Keratinocyte (primary cell): Measurements from ENCODE around the gene UGT2A3. TPM values are rescaled to one million over a fixed set of nuclear protein-coding genes. Genes with fewer than 3 reads are reported as not detected.

Experiments
- DNase-seq: peaks from one replicate; pipeline ENCODE4 v3.0.0-alpha.2; 2011; ENCODE audit warnings: low read depth, missing footprints, low spot score
- FAIRE-seq: peaks from 2 replicates; lab custom pipeline; 2011; peaks lifted over from hg19 to GRCh38; lab: Jason Lieb, UNC
- H2AFZ ChIP-seq: 2 replicates; pipeline ENCODE4 v1.6.0; 2012; ENCODE audit warnings: low read length, control low read depth, inconsistent platforms; ENCODE audit not compliant: control insufficient read depth
- H3K27ac ChIP-seq: 2 replicates; pipeline ENCODE4 v1.5.1; 2011; ENCODE audit warnings: low read length; ENCODE audit not compliant: control insufficient read depth, insufficient read depth
- H3K27me3 ChIP-seq: 3 replicates; pipeline ENCODE4 v1.6.0; 2011; ENCODE audit warnings: low read length; ENCODE audit not compliant: control insufficient read depth, insufficient read depth; ENCODE audit errors: extremely low read depth
- H3K36me3 ChIP-seq, 2 experiments: 2 replicates in 1 of 2; 3 replicates in 1 of 2; pipeline ENCODE4 v1.5.1; 2011; ENCODE audit warnings: low read length in 2 of 2, mild to moderate bottlenecking in 1 of 2; ENCODE audit not compliant: control insufficient read depth in 2 of 2, insufficient read depth in 2 of 2; ENCODE audit errors: extremely low read depth in 1 of 2
- H3K4me1 ChIP-seq: 3 replicates; pipeline ENCODE4 v1.5.1; 2011; ENCODE audit warnings: low read length; ENCODE audit not compliant: control insufficient read depth, insufficient read depth; ENCODE audit errors: extremely low read depth
- H3K4me2 ChIP-seq: 3 replicates; pipeline ENCODE4 v1.6.0; 2011; ENCODE audit warnings: low read depth, low read length; ENCODE audit not compliant: control insufficient read depth, insufficient read depth; ENCODE audit errors: extremely low read depth
- H3K4me3 ChIP-seq, 3 experiments: fragments of 200-600 bp in 1 of 3; sonication (generic) in 1 of 3; 2 replicates in 2 of 3; 3 replicates in 1 of 3; pipeline ENCODE4 v1.5.1; 2011 to 2016; ENCODE audit warnings: low read length in 3 of 3, mild to moderate bottlenecking in 3 of 3, control low read depth in 2 of 3, inconsistent platforms in 1 of 3, low read depth in 1 of 3, mixed read lengths in 1 of 3, mixed run types in 1 of 3, moderate library complexity in 1 of 3; ENCODE audit not compliant: control insufficient read depth in 2 of 3, insufficient read depth in 2 of 3; ENCODE audit errors: extremely low read depth in 1 of 3
- H3K79me2 ChIP-seq: 2 replicates; pipeline ENCODE4 v1.6.0; 2012; ENCODE audit warnings: low read length; ENCODE audit not compliant: control insufficient read depth, insufficient read depth
- H3K9ac ChIP-seq: 3 replicates; pipeline ENCODE4 v1.6.0; 2011; ENCODE audit warnings: low read length; ENCODE audit not compliant: control insufficient read depth, insufficient read depth; ENCODE audit errors: extremely low read depth
- H3K9me1 ChIP-seq: 3 replicates; pipeline ENCODE4 v1.6.0; 2011; ENCODE audit warnings: low read length; ENCODE audit not compliant: control insufficient read depth, insufficient read depth; ENCODE audit errors: extremely low read depth
- H3K9me3 ChIP-seq: 2 replicates; pipeline ENCODE4 v1.5.1; 2012; ENCODE audit warnings: low read depth, low read length; ENCODE audit not compliant: control insufficient read depth
- H4K20me1 ChIP-seq: 3 replicates; pipeline ENCODE4 v1.6.0; 2011; ENCODE audit warnings: low read length; ENCODE audit not compliant: control insufficient read depth, insufficient read depth; ENCODE audit errors: extremely low read depth
- EZH2 ChIP-seq: IDR thresholded peaks from one replicate; pipeline ENCODE4 v1.6.1; 2012; ENCODE audit warnings: inconsistent platforms, mild to moderate bottlenecking, low read length, moderate library complexity
- dilution Hi-C: fragments of 300-500 bp; cut with MboI; formaldehyde crosslinking; loops from one replicate; pipeline ENCODE4 v1.7.0; 2020; ENCODE audit warnings: low sequenced_read_pairs; ENCODE audit not compliant: extremely low pct_ligation_motif_present
- polyA plus RNA-seq, 5 experiments: library from polyadenylated mRNA; depleted of rRNA in 3 of 5; stranded (reverse) in 3 of 5; stranded (forward) in 1 of 5; unstranded in 1 of 5; fragments of >200 nt; gene quantifications; 1 replicate in 1 of 5; 2 replicates in 3 of 5; 3 replicates in 1 of 5; pipeline versions ENCODE4 v1.2.1 to v1.2.3, GENCODE V29; 2011 to 2012; ENCODE audit warnings: missing spikeins in 2 of 5, low read depth in 1 of 5, low replicate concordance in 1 of 5
- TF ChIP-seq, protein P1 (sequence below), 3 experiments: IDR thresholded peaks in 1 of 3; conservative IDR thresholded peaks in 1 of 3; optimal IDR thresholded peaks in 1 of 3; 2 replicates in 2 of 3; 3 replicates in 1 of 3; pipeline versions ENCODE3 to v1.5.1; 2011; ENCODE audit warnings: low read length in 3 of 3, mild to moderate bottlenecking in 3 of 3, moderate library complexity in 2 of 3, control low read depth in 1 of 3, inconsistent platforms in 1 of 3; ENCODE audit not compliant: insufficient read depth in 2 of 3; ENCODE audit errors: extremely low read depth in 1 of 3

Gene UGT2A3
- polyA plus RNA-seq, 1 donor (not counting 4 experiments of a cell fraction or from before 2014, with no cell fraction given) = not detected

DNA sequence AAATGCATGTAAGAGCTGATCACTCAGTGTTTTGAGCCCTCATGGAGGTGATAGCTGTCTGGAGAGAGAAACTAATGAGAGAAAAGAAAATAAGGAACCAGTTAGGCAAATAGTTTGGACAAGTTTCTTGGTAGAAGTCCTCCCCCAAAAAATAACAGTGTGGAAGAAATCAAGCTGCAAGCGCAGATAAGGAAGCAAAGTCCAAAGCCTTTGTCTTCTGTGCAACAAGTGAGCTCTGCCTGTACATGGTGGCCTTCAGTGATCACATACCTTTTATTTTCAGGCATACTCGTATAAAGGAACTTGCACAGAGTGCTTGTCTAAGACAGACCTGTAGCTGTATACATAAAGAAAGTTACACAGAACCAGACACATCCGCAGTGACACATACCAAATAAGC is 2.5 kb upstream of the UGT2A3 start:
- Histone ChIP-seq H2AFZ (no peak overlapping the region), H3K9me1 (no peaks in the 10 kb centered on the region), H3K4me3 (no peak overlapping the region), H3K27me3 (no peaks in the 10 kb centered on the region), H3K9me3 (no peaks in the 10 kb centered on the region), H3K79me2 (no peaks in the 10 kb centered on the region), H4K20me1 (no peaks in the 10 kb centered on the region), H3K9ac (no peak overlapping the region), H3K27ac (no peak overlapping the region), H3K4me2 (no peak overlapping the region), H3K4me1 (no peaks in the 10 kb centered on the region), H3K36me3 (no peaks in the 10 kb centered on the region)
- DNase-seq = no peak
- no peak for TF ChIP-seq EZH2
- TF ChIP-seq, protein P1, sequence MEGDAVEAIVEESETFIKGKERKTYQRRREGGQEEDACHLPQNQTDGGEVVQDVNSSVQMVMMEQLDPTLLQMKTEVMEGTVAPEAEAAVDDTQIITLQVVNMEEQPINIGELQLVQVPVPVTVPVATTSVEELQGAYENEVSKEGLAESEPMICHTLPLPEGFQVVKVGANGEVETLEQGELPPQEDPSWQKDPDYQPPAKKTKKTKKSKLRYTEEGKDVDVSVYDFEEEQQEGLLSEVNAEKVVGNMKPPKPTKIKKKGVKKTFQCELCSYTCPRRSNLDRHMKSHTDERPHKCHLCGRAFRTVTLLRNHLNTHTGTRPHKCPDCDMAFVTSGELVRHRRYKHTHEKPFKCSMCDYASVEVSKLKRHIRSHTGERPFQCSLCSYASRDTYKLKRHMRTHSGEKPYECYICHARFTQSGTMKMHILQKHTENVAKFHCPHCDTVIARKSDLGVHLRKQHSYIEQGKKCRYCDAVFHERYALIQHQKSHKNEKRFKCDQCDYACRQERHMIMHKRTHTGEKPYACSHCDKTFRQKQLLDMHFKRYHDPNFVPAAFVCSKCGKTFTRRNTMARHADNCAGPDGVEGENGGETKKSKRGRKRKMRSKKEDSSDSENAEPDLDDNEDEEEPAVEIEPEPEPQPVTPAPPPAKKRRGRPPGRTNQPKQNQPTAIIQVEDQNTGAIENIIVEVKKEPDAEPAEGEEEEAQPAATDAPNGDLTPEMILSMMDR (optimal IDR thresholded peaks at IDR 0.05 in 1 of 3, IDR thresholded peaks at IDR 0.05 in 1 of 3, conservative IDR thresholded peaks at IDR 0.05 in 1 of 3; ENCODE audit: extremely low read depth in 1 of 3, insufficient read depth in 2 of 3, low read length in 3 of 3) = no peak
- dilution Hi-C loops = no loop called here
- no peak for FAIRE-seq

DNA sequence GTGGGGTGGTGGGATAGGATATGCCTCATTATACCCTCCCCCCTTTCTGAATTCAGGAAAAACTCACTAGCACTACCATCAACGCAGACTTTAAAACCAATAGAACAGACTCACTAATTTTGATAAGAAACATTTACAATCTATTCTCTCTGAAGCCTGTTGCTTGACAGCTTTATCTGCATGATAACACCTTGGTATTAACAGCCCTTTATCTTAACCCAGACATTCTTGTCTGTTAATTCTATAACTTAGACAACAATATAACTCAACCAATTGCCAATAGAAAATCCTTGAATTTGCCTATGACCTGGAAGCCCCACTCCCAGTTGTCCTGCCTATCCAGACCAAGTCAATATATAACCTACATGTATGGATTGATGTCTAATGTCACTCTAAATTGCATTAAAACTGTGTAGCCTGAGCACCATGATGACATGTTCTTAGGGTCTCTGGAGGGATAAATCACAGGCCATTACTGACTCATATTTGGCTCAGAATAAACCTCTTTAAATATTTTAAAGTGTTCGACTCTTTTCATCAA is 1.5 kb upstream of the UGT2A3 start:
- Histone ChIP-seq H4K20me1 (no peaks in the 10 kb centered on the region), H2AFZ (no peak overlapping the region), H3K4me2 (no peak overlapping the region), H3K9me1 (no peaks in the 10 kb centered on the region), H3K27ac (no peak overlapping the region), H3K36me3 (no peaks in the 10 kb centered on the region), H3K9me3 (no peaks in the 10 kb centered on the region), H3K27me3 (no peaks in the 10 kb centered on the region), H3K9ac (no peak overlapping the region), H3K79me2 (no peaks in the 10 kb centered on the region), H3K4me3 (no peak overlapping the region), H3K4me1 (no peaks in the 10 kb centered on the region)
- no peak for FAIRE-seq
- no peak for TF ChIP-seq EZH2
- TF ChIP-seq, protein P1 (optimal IDR thresholded peaks at IDR 0.05 in 1 of 3, IDR thresholded peaks at IDR 0.05 in 1 of 3, conservative IDR thresholded peaks at IDR 0.05 in 1 of 3; ENCODE audit: extremely low read depth in 1 of 3, insufficient read depth in 2 of 3, low read length in 3 of 3) = no peak
- DNase-seq = no peak
- dilution Hi-C loops = no loop called here
